ENCODE measurements around the gene NCEH1.
"Not testable (repeated sequence)": the region's sequence is repeated elsewhere in the genome, so short reads cannot be mapped to it uniquely, and the experiment has no call there.

NCEH1 gene

GRCh38 chr3:172673210-172673679 is 37.6 kb downstream of the NCEH1 start:
- DNase-seq: peak; percentile 54

GRCh38 chr3:172669021-172669420 is 41.8 kb downstream of the NCEH1 start:
- no peak for DNase-seq

DNA sequence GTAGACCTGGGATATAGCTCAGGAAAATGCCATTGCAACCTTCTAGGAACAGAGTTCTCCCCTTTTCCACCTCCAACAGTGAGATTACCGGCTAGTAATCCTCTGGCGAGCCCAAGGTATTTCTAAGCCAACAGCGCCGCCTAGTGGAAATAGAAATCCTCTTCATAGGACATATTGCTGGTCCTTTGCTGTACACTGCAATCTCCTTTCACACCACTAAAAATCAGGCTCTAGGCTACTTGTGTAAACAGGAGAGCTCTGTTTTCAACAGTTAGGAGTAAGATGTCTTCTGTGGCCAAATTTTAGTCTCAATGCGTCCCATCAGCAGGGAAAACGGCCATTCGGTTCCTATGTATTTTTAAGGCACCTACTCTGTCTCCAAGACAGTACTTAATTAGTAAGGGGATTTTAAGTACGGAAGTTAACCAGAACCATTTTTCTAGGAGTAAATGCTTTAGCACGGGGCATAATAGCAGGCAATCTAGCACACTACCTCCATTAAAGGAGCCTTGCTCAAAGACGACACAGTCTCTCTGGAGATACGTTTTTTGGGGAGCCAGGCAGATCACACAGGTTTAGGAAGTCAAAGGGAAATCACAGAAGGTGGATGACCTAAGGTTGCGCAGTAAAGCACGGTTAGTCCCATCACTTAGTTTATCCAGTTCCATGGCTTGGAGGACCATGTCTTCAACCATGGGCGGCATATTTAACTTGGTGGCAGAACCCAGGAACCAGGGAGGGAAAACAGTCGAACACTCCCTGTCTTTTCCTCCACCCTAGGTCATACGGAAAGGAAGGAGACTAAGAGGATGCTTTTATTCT is 43.8 kb downstream of the NCEH1 start:
- peak; percentile 52 for DNase-seq

GRCh38 chr3:172666181-172666872 is 44.5 kb downstream of the NCEH1 start:
- no peak for DNase-seq

DNA sequence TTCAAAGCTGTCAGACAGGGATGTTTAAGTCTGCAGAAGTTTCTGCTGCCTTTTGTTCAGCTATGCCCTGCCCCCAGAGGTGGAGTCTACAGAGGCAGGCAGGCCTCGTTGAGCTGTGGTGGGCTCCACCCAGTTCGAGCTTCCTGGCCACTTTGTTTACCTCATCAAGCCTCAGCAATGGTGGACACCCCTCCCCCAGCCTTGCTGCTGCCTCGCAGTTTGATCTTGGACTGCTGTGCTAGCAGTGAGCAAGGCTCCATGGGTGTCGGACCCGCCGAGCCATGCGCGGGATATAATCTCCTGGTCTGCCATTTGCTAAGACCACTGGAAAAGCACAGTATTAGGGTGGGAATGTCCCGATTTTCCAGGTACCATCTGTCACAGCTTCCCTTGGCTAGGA is 45.4 kb downstream of the NCEH1 start:
- not testable (repeated sequence) for DNase-seq

GRCh38 chr3:172660421-172660820 is 50.4 kb downstream of the NCEH1 start:
- DNase-seq: not testable (repeated sequence)

DNA sequence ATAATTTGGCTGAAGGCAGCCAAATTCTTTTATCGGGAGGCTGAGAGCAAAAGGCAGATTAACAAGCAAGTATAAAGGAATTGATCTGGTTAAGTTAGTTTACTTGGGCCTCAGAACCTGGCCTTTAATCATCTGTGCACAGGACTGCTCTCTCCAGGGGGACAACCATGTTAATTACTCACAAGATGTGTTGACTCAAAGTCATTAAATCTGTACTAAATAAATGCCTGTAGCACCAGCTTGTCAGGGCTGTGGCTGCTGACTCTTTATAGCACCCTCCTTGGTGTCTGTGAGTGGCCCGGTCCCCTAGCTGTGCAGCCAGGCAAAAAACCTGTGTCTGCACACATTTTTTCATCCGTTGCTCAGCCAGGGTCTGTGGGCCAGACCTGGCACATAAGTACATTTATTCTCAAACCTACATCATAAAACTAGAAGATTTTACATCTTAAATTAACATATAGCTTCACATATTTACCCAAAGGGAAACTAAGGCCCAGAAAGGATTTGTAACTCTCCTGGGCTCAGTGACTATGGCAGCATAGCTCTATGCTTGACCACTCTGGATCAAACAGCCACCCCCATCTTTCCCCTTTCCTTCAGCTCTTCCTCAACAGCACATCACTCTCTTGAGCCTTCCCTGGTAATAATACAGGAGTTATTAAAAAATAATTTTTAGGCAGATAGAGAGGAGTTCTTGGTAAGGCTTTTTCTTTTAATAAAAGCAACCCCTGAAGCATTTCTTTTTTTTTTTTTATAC is 51.4 kb downstream of the NCEH1 start:
- DNase-seq: no peak

DNA sequence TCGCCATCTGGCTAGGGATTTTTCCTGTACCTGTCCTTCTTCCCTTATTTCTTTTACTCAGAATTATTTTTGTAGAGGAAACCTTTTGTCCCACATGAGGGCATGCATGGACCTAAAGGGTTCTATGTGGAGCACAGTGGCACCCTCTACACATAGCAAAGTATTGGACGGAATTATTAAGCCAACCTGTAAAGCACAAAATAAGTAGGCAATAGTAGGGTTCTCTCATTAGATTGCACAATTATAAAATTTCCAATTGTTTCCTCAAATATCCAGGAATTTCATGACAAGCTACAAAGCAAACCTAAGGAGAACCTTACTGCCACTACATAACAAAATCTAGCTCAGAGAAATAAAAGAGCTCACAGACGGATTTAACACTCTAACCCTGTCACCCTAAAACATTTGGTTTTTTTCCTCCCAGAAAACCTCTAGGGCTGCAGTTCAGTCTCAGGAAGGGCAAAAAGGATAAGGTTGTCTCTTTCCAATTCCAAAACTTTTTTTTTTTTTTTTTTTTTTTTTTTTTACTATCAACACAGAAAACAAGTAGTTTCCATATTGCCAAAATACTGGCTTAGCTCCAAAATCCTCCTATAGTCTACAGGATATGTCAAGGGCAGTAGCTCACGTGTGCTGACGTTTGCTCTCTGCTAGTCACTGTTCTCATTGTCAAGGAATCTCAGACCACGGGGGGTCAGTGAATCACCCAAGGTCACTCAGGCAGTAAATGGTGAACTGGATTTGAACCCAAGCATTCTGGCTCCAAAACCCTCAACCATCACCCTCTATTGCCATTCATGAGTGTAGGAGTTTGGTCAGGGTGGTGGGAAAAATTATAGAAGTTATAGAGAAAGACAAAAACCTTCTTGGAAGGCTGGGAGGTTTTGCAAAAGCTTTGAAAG is 52.3 kb downstream of the NCEH1 start:
- DNase-seq: peak; percentile 18

DNA sequence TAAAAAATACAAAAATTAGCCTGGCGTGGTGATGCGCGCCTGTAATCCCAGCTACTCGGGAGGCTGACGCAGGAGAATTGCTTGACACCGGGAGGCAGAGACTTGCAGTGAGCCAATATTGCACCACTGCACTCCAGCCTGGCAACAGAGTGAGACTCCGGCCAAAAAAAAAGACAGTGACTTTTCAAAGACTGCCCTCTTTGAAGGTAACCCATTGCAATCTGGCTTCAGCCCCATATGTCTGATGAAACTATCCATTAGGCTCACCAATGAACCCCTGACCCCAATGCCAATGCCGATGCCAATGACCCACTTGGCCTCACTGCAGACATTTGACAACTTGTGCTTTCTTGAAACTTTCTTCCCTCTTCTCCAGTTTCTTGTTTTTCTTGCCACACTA is 54.3 kb downstream of the NCEH1 start:
- no peak for DNase-seq

- DNase-seq: no peak
Measured at GRCh38 chr3:172655388-172655787, 55.5 kb downstream of the NCEH1 start.

- DNase-seq: no peak
Measured at GRCh38 chr3:172654470-172654869, 56.4 kb downstream of the NCEH1 start.

GRCh38 chr3:172653004-172653572 is 57.8 kb downstream of the NCEH1 start:
- no peak for DNase-seq

DNA sequence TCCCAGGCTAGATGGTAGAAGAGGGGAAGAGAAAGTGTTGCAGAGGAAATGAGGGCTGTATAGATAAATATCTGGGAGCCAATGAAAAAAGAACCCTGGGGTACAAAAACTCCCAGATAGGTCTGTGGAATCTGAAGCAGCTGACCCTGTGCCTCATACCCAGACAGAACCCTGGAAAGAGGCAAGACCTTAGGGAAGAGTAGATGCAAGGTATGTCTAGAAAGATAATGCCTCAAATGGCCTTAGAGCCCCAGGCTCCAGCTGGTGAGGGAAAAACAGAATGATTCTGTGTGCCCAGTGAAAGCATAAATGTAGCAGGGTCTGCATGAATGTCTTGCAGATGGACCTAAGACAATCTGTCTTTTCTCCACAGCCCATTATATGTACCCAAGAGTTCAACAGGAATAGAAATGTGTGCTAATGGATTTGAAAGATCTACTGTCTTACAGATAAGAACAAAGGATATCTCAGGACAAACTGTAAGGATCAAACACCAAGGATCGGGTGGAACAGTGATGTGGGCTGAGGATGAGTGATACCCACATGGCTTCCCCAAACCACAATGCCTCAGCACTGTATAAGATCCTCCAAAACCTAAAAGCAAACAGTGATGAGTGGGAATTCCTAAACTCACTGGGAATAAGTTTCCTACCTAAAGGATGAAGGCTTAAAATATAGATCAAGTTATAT is 58.8 kb downstream of the NCEH1 start:
- no peak for DNase-seq

GRCh38 chr3:172649987-172650386 is 60.9 kb downstream of the NCEH1 start:
- no peak for DNase-seq

- no peak for DNase-seq
Measured at GRCh38 chr3:172648747-172649146, 62.1 kb downstream of the NCEH1 start.

DNA sequence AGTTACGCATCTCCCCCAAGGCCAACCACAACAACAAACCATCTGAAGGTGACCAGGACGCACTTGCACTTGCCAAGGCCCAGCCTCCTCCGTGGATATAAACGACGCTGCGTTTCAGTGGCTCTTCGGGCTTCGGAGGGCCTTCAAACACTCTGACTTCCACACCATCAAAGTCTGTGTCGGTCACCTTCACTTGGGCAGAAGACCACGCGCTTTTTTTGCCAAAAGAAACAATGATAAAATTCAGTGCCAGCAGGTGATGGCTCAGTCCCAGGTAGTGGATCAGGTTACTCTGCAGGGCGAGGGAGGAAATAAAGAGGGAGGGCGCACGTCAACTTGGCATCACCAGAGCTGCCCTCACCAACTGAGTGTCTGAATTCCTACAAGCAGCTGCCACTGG is 63.0 kb downstream of the NCEH1 start:
- DNase-seq: no peak

DNA sequence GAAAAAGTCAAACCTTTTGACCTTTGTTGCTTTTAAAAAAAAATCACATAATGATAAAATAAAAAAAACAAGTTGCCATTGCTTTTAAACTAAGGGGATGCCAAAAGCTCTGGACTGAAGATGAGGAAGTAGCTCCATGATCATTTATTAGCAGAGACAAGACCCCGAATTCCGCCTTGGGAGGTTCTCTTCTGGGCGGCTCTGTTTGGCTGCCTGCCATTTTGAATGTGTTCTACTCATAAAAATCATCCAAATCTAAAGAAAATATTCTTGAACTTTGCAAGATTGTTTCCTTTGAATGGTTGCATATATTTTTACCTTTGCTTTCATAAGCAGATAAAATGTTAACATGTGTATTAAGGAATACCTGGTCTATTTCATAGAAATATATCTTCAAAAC is 63.8 kb downstream of the NCEH1 start:
- DNase-seq: no peak

DNA sequence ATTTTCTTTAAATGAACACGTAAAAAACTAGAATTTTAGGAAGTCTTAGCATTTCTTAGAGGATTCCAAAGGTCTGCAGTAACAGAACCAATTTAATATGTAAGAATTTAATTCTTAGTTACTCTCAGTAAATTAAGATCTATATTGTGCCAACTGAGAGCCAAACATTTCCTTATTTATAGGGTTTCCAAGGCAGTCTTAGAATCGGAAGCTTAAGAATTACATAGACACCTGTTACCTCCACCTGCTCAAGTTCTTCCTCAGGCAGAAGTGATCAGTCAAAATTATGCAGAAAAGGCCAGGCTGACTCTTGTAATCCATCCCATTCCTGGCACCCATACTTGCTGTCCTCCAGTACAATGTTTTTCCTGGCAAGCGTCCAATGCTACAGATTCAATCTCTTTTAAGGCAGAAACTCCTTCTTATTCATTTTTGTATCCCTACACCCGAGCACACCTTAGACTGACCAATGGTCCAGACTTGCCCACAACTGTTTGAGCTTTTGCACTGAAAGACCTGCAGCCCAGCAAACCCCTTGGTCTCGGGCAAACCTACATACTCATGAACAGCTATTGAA is 64.3 kb downstream of the NCEH1 start:
- no peak for DNase-seq

GRCh38 chr3:172644258-172644657 is 66.6 kb downstream of the NCEH1 start:
- no peak for DNase-seq

DNA sequence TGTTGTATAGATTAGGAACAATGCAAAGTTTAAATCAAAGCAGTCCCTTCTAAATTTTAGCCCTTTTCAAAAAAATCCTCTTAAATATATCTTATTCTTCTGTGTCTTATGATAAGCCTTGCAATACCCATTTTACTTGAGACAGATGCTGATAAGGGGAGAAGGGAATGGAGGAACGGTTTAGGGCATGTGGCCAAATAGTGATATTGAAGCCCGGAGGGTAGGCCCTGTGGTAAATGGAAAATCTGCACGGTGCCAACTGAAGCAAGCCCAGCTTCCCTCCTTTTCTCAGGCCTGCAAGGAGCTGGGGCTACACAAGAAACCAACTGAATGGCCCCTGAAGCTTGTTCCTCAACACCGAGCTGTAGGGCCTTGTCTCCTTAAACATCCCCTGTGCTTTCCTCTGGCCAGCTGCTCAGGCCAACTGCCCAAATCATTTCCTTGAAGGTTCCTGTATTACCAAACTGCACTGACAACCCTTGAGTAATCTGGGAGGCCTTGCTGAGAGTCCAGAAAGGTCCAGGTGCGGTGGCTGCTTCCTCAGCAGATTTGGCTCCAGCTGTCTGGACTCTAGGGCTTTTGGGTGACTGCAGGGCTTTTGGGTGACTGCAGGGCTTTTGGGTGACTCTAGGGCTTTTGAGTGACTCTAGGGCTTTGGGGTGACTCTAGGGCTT is 67.2 kb downstream of the NCEH1 start:
- DNase-seq: no peak

- DNase-seq: no peak
Measured at GRCh38 chr3:172641291-172641690, 69.6 kb downstream of the NCEH1 start.
